Heart left ventricle (tissue), 16 donors: Measurements from ENCODE around the gene OR2T4. TPM values are rescaled to one million over a fixed set of nuclear protein-coding genes. Genes with fewer than 3 reads are reported as not detected.

Experiments used
- ATAC-seq, 4 donors: fragments of 200-7000 bp; cut with Tn5 transposase; one replicate each; pipeline ENCODE4 v1.9.1; 2020 to 2022; ENCODE audit warnings: moderate library complexity in 4 of 4, mild to moderate bottlenecking in 3 of 4, moderate number of reproducible peaks in 1 of 4
- DNase-seq, 5 donors: peaks; one replicate each; pipeline ENCODE4 v3.0.0-alpha.2; 2020
- H3K27ac ChIP-seq, 12 donors: fragments of 200-600 bp; sonication (generic) in 4 of 12; one replicate each; pipeline versions ENCODE4 v1.5.0 to v1.8.0; 2016 to 2022; ENCODE audit warnings: mild to moderate bottlenecking in 2 of 12
- H3K27me3 ChIP-seq, 9 donors: fragments of 200-600 bp; sonication (generic) in 2 of 9; one replicate each; pipeline versions ENCODE4 v1.5.1 to v1.8.0; 2016 to 2022; ENCODE audit warnings: mild to moderate bottlenecking in 3 of 9
- H3K36me3 ChIP-seq, 9 donors: fragments of 200-600 bp; sonication (generic) in 2 of 9; one replicate each; pipeline versions ENCODE4 v1.5.0 to v1.8.0; 2018 to 2022; ENCODE audit warnings: mild to moderate bottlenecking in 2 of 9
- H3K4me1 ChIP-seq, 12 donors: fragments of 200-600 bp; sonication (generic) in 4 of 12; one replicate each; pipeline versions ENCODE4 v1.5.0 to v1.8.0; 2016 to 2022; ENCODE audit warnings: mild to moderate bottlenecking in 3 of 12
- H3K4me3 ChIP-seq, 12 donors: fragments of 200-600 bp; sonication (generic) in 4 of 12; one replicate each; pipeline versions ENCODE4 v1.5.0 to v1.8.0; 2017 to 2022; ENCODE audit warnings: mild to moderate bottlenecking in 9 of 12, moderate library complexity in 4 of 12
- H3K9me3 ChIP-seq, 12 donors: fragments of 200-600 bp; sonication (generic) in 4 of 12; one replicate each; pipeline versions ENCODE4 v1.5.0 to v1.8.0; 2016 to 2022; ENCODE audit warnings: mild to moderate bottlenecking in 1 of 12
- CTCF ChIP-seq, 12 donors: fragments of 200-600 bp; sonication (generic) in 4 of 12; IDR thresholded peaks; one replicate each; pipeline versions ENCODE4 v1.5.0 to v1.8.0; 2018 to 2022; ENCODE audit warnings: antibody characterized with exemption in 12 of 12, mild to moderate bottlenecking in 5 of 12
- POLR2A ChIP-seq, 2 donors: fragments of 450-650 bp; IDR thresholded peaks; one replicate each; pipeline ENCODE4 v1.6.1; 2017; ENCODE audit warnings: antibody characterized with exemption in 2 of 2, mild to moderate bottlenecking in 2 of 2, moderate library complexity in 2 of 2
- WGBS, 4 donors: extraction: QIAGEN DNeasy Blood & Tissue Kit in 2 of 4; methylation state at CpG; one replicate each; pipeline versions ENCODE4 v1.1.5 to v1.1.7; 2013 to 2018; 5-methylcytosine and 5-hydroxymethylcytosine counted together
- intact Hi-C, 10 donors: fragments of 100-400 bp; cut with DNase I; formaldehyde crosslinking; loops; one replicate each; pipeline versions ENCODE4 v1.11.1 to v1.14.2; 2022
- long read RNA-seq, 3 donors: library from polyadenylated mRNA; unstranded; transcript quantifications; one replicate each; pipeline ENCODE4 v2.0.0, GENCODE V29; 2020 to 2021
- polyA plus RNA-seq, 2 donors: library from polyadenylated mRNA; stranded (reverse); fragments of 200-250 nt; gene quantifications; one replicate each; pipeline ENCODE4 v1.2.3, GENCODE V29; 2013
- total RNA-seq, 9 donors: library from RNA; depleted of rRNA in 2 of 9; stranded (reverse); fragments of >200 nt in 2 of 9; fragmentation: NEBNext Ultra II Directional in 3 of 9; extraction: Animal tissue kit (Norgen Biotek cat#: 25700) in 3 of 9; gene quantifications; one replicate each; pipeline versions ENCODE4 v1.1.0 to v1.2.4, GENCODE V29; 2016 to 2023
- donor health status: ischemic (EF 13 %, LVEDD 7.1; RV severe dilation, severe dysfunction).
- donor health status: healthy with polysubstance abuse.
- donor health status: DM: no; HTN: yes; CAD: no.
- donor health status: DM: no; HTN: no; CAD: no.
- donor health status: ischemic (EF 25% LVEDD 6.9; RV normal size, moderate dysfunction).
- donor health status: ischemic (EF 25% LVEDD 5.7; RV mildly dilated, moderate dysfunction).
- donor health status: healthy.
- donor health status: DM: yes; HTN: yes; CAD: no.
- donor health status: ischemic (EF 35%, LVEDD 5.7; RV mildly dilated, moderate dysfunction).
- donor health status: nonischemic (EF 11% LVEDD 7.7; RV severe dilation, severe dysfunction).
- donor health status: DM: yes; HTN: yes; CAD: no.
- donor health status: PGD.
- donor health status: ischemic (EF 29% LVEDD 5.4; RV normal size, mild dysfunction).
- donor health status: nonischemic (EF 23%, LVEDD 6.1; RV moderate dilation, normal function).

The OR2T4 gene, protein sequence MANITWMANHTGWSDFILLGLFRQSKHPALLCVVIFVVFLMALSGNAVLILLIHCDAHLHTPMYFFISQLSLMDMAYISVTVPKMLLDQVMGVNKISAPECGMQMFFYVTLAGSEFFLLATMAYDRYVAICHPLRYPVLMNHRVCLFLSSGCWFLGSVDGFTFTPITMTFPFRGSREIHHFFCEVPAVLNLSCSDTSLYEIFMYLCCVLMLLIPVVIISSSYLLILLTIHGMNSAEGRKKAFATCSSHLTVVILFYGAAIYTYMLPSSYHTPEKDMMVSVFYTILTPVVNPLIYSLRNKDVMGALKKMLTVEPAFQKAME
- total RNA-seq (not detected), polyA plus RNA-seq (not detected)
- long read RNA-seq, donor 1: 0 reads
- long read RNA-seq, donor 2: 0 reads
- long read RNA-seq, donor 3: 0 reads

DNA sequence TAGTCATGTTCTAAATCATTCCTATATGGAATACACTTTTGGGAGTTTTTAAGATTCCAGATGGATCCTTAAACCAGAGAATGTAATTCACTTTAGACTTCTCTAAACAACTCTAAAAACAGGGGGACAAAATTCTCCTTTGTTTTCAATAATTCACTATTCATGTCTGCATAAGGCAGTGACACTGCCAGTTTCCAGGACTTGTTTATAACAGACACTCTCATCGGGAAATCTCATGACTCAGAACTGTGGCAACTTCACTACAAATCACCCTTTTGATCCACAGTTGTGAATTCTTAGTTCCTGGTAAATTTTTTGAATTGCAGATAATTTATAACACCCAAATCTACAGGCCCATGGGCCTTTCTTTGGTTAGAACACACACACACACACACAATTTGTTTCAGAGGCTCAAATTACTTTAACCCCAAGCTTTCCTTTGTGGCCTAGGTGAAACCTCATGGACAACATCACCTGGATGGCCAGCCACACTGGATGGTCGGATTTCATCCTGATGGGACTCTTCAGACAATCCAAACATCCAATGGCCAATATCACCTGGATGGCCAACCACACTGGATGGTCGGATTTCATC, at the start of gene OR2T4:
Gene OR2T4, plus strand, starts transcription at position 545 of the 595 bp plus-strand sequence. Its CDS starts 0 bp downstream, at position 545.
- H3K36me3 ChIP-seq: no peaks in the 10 kb centered on the region
- H3K27me3 ChIP-seq: no peaks in the 10 kb centered on the region
- H3K4me3 ChIP-seq: no peak within 1 kb of the TSS
- H3K27ac ChIP-seq: no peak within 1 kb of the TSS
- DNase-seq (no peak), ATAC-seq (no peak)
- WGBS, 4 donors: 29 to 49% (median 38%) methylated on average over 3 of the region's 3 CpGs
- H3K9me3 ChIP-seq: peaks cover 0 to 16% (median 3%) of the 10 kb centered on the region in 12 donors
- no peak for TF ChIP-seq CTCF (IDR thresholded peaks at IDR 0.05)
- TF ChIP-seq POLR2A (IDR thresholded peaks at IDR 0.05): no peak
- no peaks in the 10 kb centered on the region for H3K4me1 ChIP-seq
- intact Hi-C loops: no loop called here

GRCh38 chr1:248316796-248317195, 44.7 kb upstream of the OR2T4 start:
- TF ChIP-seq POLR2A (IDR thresholded peaks at IDR 0.05) (no peak), CTCF (IDR thresholded peaks at IDR 0.05) (no peak)
- WGBS, 4 donors: 79 to 88% (median 82%) methylated on average over 8 to 11 of the region's 11 CpGs

DNA sequence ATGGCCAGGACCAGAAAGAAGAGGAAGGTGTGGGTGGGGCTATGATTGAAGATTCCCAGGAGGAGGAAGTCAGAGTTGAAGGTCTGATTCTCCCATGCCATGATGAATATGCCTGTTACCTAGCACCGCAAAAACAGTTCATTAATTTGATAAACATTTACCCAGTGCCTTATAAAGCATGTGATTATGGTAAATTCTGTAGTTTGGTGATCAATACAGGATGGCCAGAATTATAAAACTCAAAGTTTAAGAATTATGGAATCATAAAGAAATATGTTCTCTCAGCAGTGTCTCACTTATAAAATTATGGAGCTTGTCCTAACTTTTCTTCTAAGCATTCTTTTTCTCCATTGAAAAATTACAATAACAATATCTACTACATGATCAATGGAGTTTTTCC, 37.0 kb upstream of the OR2T4 start, which contains the start of gene OR2M7:
Gene OR2M7, minus strand, starts transcription at position 101 of the 400 bp plus-strand sequence. Its CDS starts 0 bp downstream, at position 101.
- TF ChIP-seq CTCF (IDR thresholded peaks at IDR 0.05) (no peak), POLR2A (IDR thresholded peaks at IDR 0.05) (no peak)
- DNase-seq: no peak
- WGBS, 4 donors: 78 to 88% (median 87%) methylated on average over 1 of the region's 1 CpG
- no peak for ATAC-seq
- H3K9me3 ChIP-seq: peaks cover 0 to 5% (median 0%) of the 10 kb centered on the region in 12 donors
- H3K27ac ChIP-seq: no peak within 1 kb of the TSS
- intact Hi-C loops: no loop called here
- H3K36me3 ChIP-seq: no peaks in the 10 kb centered on the region
- no peaks in the 10 kb centered on the region for H3K4me1 ChIP-seq
- no peaks in the 10 kb centered on the region for H3K27me3 ChIP-seq
- H3K4me3 ChIP-seq: no peak within 1 kb of the TSS

More at GRCh38 chr1:248316796-248317195, 44.7 kb upstream of the OR2T4 start:
- ATAC-seq (no peak), DNase-seq (no peak)
- Histone ChIP-seq H3K4me1 (no peaks in the 10 kb centered on the region), H3K27me3 (no peaks in the 10 kb centered on the region), H3K9me3 (peaks cover 0 to 16% (median 0%) of the 10 kb centered on the region in 12 donors), H3K4me3 (no peak overlapping the region), H3K36me3 (no peaks in the 10 kb centered on the region), H3K27ac (no peak overlapping the region)
- intact Hi-C loops: no loop called here

- DNase-seq (no peak), ATAC-seq (no peak)
- Histone ChIP-seq H3K27me3 (no peaks in the 10 kb centered on the region), H3K9me3 (no peaks in the 10 kb centered on the region), H3K4me1 (no peaks in the 10 kb centered on the region), H3K27ac (no peak overlapping the region), H3K36me3 (no peaks in the 10 kb centered on the region), H3K4me3 (no peak overlapping the region)
- intact Hi-C loops: no loop called here
- TF ChIP-seq CTCF (IDR thresholded peaks at IDR 0.05) (no peak), POLR2A (IDR thresholded peaks at IDR 0.05) (no peak)
- 39 to 48% (median 43%) methylated on average over 3 of the region's 3 CpGs for WGBS, 4 donors
Observed at GRCh38 chr1:248343451-248343850, 18.0 kb upstream of the OR2T4 start.
